Fibroblast of villous mesenchyme (primary cell): Measurements from ENCODE around the gene TGFB1. TPM values are rescaled to one million over a fixed set of nuclear protein-coding genes. Genes with fewer than 3 reads are reported as not detected.
"Not testable (repeated sequence)": the region's sequence is repeated elsewhere in the genome, so short reads cannot be mapped to it uniquely, and the experiment has no call there.

Experiments
- DNase-seq: peaks from one replicate; pipeline ENCODE4 v3.0.0-alpha.2; 2010; ENCODE audit warnings: low read depth
- H3K4me3 ChIP-seq: 2 replicates; pipeline ENCODE4 v1.5.1; 2011; ENCODE audit warnings: low read depth, mild to moderate bottlenecking, low read length
- CTCF ChIP-seq: IDR thresholded peaks from 2 replicates; pipeline ENCODE4 v1.5.1; 2012; ENCODE audit warnings: low read depth, mild to moderate bottlenecking, low read length; ENCODE audit not compliant: insufficient read depth
- total RNA-seq: library from RNA; depleted of rRNA; stranded (reverse); fragments of >200 nt; gene quantifications from 2 replicates; pipeline ENCODE4 v1.2.3, GENCODE V29; 2012

The TGFB1 gene
- total RNA-seq, 1 donor = 7.8 TPM

GRCh38 chr19:41397086-41398049 lies 43.6 kb upstream of the TGFB1 start, which contains the start of the genes BCKDHA and EXOSC5:
TSS of gene BCKDHA (plus strand) at chr19:41397818. CDS start at chr19:41397828, 10 bp downstream.
TSS of gene EXOSC5 (minus strand) at chr19:41397359. CDS start at chr19:41397328, 31 bp downstream.
- TF ChIP-seq CTCF = no peak
- H3K4me3 ChIP-seq = peak within 1 kb of the TSS; percentile 97
- DNase-seq = peak; percentile 100

- TF ChIP-seq CTCF = no peak
- H3K4me3 ChIP-seq = no peak overlapping the region
- no peak for DNase-seq
Measured at GRCh38 chr19:41395355-41395754, 41.6 kb upstream of the TGFB1 start.

GRCh38 chr19:41392775-41393174 lies 39.1 kb upstream of the TGFB1 start:
- no peak overlapping the region for H3K4me3 ChIP-seq
- TF ChIP-seq CTCF = no peak
- DNase-seq = no peak

- DNase-seq = no peak
- TF ChIP-seq CTCF = no peak
- H3K4me3 ChIP-seq = no peak overlapping the region
Measured at GRCh38 chr19:41391618-41392017, 37.9 kb upstream of the TGFB1 start.

GRCh38 chr19:41386442-41386841 lies 32.7 kb upstream of the TGFB1 start:
- no peak for TF ChIP-seq CTCF

GRCh38 chr19:41384351-41384750 lies 30.6 kb upstream of the TGFB1 start:
- DNase-seq = no peak
- no peak for TF ChIP-seq CTCF
- H3K4me3 ChIP-seq = no peak overlapping the region

More at GRCh38 chr19:41386442-41386841, 32.7 kb upstream of the TGFB1 start:
- DNase-seq = peak; percentile 50
- H3K4me3 ChIP-seq = no peak overlapping the region

- DNase-seq, H3K4me3 ChIP-seq: not testable (repeated sequence)
Measured at GRCh38 chr19:41381536-41381935, 27.8 kb upstream of the TGFB1 start.
